Eye (tissue), 1 donor: ENCODE results near the gene APPL2.

Experiments used
- DNase-seq: peaks from one replicate; pipeline ENCODE4 v3.0.0-alpha.2; 2015

Gene APPL2

GRCh38 chr12:105221583-105222283, 14.2 kb downstream of the APPL2 start:
- DNase-seq = no peak

- DNase-seq = no peak
These were observed 15.1 kb downstream of the APPL2 start for GRCh38 chr12:105220929-105221290.

- DNase-seq = no peak
These were observed 15.6 kb downstream of the APPL2 start for GRCh38 chr12:105220150-105220928.

DNA sequence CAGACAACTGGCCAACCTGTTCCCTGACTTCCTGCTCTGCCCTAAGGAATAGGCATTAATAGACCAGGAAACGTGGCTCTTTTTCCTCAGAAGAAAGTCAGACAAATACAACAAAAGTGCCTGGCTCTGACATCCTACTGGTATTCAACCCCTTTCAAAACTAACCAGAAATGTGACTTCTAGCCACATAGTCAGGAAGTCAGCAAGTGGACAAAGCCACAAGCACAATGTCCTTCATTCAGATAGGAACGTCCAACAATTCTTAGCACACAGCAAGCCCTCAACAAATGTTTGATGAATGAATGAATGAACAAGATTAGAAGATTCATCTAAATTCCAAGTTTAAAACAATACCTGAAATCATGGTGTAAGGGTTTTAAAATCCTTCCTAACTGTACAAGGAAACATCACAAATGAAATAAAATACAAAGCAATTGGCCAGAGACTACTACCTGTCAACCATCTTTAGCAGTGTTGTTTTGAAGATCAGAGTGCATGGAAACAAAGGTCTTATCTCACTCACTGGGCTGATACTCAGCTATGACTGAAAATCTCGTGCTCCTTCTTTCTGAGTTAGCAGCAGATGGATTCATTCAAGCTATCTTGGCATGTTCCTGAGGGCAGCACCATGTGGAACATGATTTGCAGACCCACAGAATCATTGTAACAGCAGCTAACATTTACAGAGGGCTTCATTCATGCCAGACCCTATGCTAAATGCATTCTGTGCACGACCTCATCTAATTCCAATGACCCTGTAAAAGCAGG, 16.5 kb downstream of the APPL2 start:
- DNase-seq = no peak

- no peak for DNase-seq
These were observed 17.5 kb downstream of the APPL2 start for GRCh38 chr12:105218434-105218833.

- DNase-seq = no peak
These were observed 21.2 kb downstream of the APPL2 start for GRCh38 chr12:105214670-105215375.

DNA sequence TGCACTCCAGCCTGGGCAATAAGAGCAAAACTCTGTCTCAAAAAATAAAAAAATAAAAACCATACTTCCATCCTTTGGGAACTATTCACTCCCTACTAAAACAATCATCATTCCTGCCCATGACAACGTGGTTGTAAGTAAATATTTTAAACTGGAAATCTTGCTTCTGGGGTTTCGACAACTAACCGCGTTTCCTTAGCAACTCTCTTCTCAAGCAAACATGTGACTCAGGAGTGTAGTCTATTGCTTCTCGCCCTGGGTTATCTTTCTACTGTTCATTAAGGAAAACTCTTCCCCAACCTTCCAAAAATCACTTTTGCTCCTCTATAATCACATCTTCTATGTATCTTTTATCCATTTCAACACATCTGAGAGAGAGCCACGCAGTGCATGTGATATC, 21.8 kb downstream of the APPL2 start:
- DNase-seq = no peak

GRCh38 chr12:105212438-105212837, 23.5 kb downstream of the APPL2 start:
- DNase-seq = no peak

GRCh38 chr12:105209091-105209490, 26.9 kb downstream of the APPL2 start:
- DNase-seq = no peak

DNA sequence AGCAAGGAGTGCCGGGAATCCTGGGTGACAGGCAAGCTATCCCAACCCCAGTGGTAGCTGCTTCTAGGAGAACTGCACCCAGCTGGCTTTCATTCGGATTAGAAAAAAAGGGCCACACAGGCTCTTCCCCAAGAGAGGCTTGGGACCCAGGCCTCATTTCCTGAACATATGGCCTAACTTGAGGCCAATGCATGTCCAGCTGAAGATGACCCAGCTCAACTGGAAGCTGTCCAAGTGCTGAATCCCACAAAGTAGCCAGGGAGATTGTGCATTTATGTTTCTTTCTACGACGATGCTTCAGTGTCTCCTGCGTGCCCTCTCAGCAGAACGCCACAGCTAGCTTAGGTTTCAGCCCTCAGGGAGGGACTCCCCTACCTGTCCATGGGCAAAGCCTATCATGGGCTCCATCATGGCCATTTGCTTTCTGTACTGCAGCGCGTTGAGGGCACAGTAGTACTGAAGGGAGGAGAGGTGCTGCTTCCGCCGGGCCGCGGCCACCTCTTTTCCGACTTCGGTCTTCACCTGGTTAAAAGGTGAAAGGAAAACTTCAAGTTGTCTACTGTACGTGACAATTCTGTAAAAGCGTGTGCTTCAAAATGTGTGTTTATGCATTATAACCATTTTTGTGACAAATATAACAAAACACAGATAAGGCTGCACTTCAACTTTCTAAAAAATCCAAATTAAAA, 29.1 kb downstream of the APPL2 start:
- DNase-seq = no peak

- no peak for DNase-seq
These were observed 30.5 kb downstream of the APPL2 start for GRCh38 chr12:105205322-105206048.

DNA sequence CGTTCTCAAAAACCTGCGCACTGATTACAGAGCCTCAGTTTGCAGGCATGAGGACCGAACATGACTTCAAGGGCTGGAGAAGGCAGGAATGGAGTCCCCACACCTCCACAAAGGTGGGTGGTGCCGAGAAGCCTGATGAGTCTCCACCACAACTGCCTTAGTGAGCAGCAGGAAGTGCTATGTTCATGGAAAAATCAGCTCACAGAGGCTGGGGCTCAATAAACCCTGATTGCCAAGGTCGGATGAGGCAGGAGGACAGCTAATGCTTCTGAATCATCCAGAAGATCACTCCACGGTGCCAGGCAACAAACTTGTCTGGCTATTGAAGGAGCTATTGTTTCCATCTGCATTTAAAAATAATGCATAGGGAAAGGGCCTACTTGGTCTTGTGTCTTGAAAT, 31.1 kb downstream of the APPL2 start:
- DNase-seq = no peak

- DNase-seq = no peak
These were observed 31.8 kb downstream of the APPL2 start for GRCh38 chr12:105204127-105204526.

DNA sequence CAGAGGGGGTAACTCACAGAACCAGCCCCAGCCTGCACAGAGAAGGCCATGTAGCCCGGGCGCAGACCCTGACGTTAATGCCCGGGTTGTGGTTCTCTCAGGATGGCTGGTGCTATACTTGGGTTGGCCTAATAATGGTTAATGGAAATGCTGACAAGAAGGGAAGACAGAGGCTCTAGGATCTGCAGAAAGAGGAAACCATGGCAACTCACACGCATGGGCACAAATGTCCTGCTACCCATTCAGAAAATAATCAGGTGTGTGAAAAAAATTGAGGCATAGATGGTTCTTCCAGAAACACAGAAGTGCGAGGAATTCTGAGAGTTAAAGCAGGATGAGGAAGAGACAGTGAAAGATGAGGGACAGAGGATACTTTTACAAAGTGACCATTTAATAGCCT, 33.8 kb downstream of the APPL2 start:
- no peak for DNase-seq

- DNase-seq = no peak
These were observed 34.7 kb downstream of the APPL2 start for GRCh38 chr12:105201299-105201698.

- DNase-seq = no peak
These were observed 35.6 kb downstream of the APPL2 start for GRCh38 chr12:105200385-105200784.

GRCh38 chr12:105198961-105199360, 37.0 kb downstream of the APPL2 start:
- no peak for DNase-seq

DNA sequence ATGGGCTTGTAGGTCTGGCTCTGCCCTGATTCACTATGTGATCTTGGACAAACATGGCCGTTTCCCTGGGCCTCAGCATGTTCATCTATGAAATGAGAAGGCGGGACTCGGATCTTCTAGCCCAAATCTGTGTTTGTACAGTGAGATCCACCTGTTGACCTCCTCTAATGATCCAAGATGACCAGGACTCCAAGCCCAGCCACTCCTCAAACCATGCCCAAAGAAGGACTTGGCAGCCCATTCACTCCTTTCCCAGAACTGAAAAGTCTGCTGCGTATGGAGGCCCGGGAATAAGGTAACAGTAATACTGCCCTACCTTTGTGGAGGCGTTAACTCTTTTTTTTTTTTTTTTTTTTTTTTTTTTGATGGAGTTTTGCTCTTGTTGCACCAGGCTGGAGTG, 39.9 kb downstream of the APPL2 start:
- no peak for DNase-seq

- no peak for DNase-seq
These were observed 41.0 kb downstream of the APPL2 start for GRCh38 chr12:105194947-105195346.

GRCh38 chr12:105192624-105193225, 43.2 kb downstream of the APPL2 start:
- DNase-seq = peak; percentile 32

GRCh38 chr12:105190530-105190929, 45.4 kb downstream of the APPL2 start:
- no peak for DNase-seq
